ENCODE data around the gene KDM5A. TPM values are rescaled to one million over a fixed set of nuclear protein-coding genes. Genes with fewer than 3 reads are reported as not detected.
A peak's percentile ranks its signal among the peaks of the same experiment; 100 is the strongest.

KDM5A gene
- polyA plus RNA-seq, 2 of the 4 experiments (the other 2 are of a cell fraction): 18.8 to 42.6 TPM

- no peak for TF ChIP-seq ZSCAN20 (CRISPR knock-in tag; IDR thresholded peaks at IDR 0.05)
Measured at GRCh38 chr12:401235-402028, 12.3 kb upstream of the KDM5A start, which contains the start of gene CCDC77 (continued).

GRCh38 chr12:400828-401227 is 11.7 kb upstream of the KDM5A start:
- Histone ChIP-seq H3K4me3 (peak overlapping the region; percentile 72), H3K9me3 (no peaks in the 10 kb centered on the region), H3K4me2 (peak overlapping the region; percentile 62), H3K27ac (peak overlapping the region; percentile 10 to 65; a peak in 3 of 6 replicates), H3K4me1 (peaks cover 11% of the 10 kb centered on the region)
- DNase-seq (ENCODE audit: low read depth in 1 of 2, low spot score in 1 of 2) (no peak), FAIRE-seq (no peak), ATAC-seq (peak in 1 of 2 experiments; percentile 5; a peak in 3 of 6 replicates)
- WGBS (ENCODE audit: missing lambda C conversion rate): 52% methylated on average over 8 of the region's 8 CpGs
- TF ChIP-seq CHD2 (IDR thresholded peaks at IDR 0.05; ENCODE audit: low read length, partially characterized antibody): no peak
- no peak for TF ChIP-seq HDAC2 (IDR thresholded peaks at IDR 0.05)
- TF ChIP-seq RCOR1 (IDR thresholded peaks at IDR 0.05; ENCODE audit: low read depth, low read length): no peak
- no peak for TF ChIP-seq FOXS1 (CRISPR knock-in tag; IDR thresholded peaks at IDR 0.05)
- POLR2A ChIA-PET: interaction anchor here (0.6 to 2.3 kb wide), 2 partner anchors 9 to 11 kb away, joined by 4 to 19 read pairs; partner anchors contain the start of gene KDM5A
- CTCF ChIA-PET: interaction anchor here (0.6 to 2.5 kb wide), 8 partner anchors 8 to 146 kb away, joined by 3 to 16 read pairs (median 8); partner anchors contain the start of gene KDM5A

GRCh38 chr12:388541-389141 is 479 bp downstream of the KDM5A start:
- Histone ChIP-seq H3K27ac (peak overlapping the region; percentile 90 to 97), H3K4me1 (peaks cover 25% of the 10 kb centered on the region; the same call in 2 of the 3 replicates), H3K4me2 (peak overlapping the region; percentile 91), H3K9me3 (no peaks in the 10 kb centered on the region), H3K4me3 (peak overlapping the region; percentile 79)
- POLR2A ChIA-PET: interaction anchor here (0.8 to 1.8 kb wide), 3 partner anchors 11 to 18 kb away, joined by 5 to 23 read pairs (median 19); partner anchors contain the start of gene CCDC77
- ATAC-seq (peak; percentile 52 to 63), DNase-seq (ENCODE audit: low read depth in 1 of 2, low spot score in 1 of 2) (peak; percentile 33 to 37), FAIRE-seq (peak; percentile 65)
- CTCF ChIA-PET: interaction anchor here (0.7 to 2.8 kb wide), 5 partner anchors 13 to 512 kb away, joined by 3 to 9 read pairs (median 3); partner anchors contain the start of gene CCDC77
- WGBS (ENCODE audit: missing lambda C conversion rate): 3% methylated on average over 16 of the region's 35 CpGs
- TF ChIP-seq KDM5A (IDR thresholded peaks at IDR 0.05) (peak; percentile 80), JUN (IDR thresholded peaks at IDR 0.05) (0 out of 5 replicates have a peak, but pooled peaks of 1 of the 2 experiments have one; percentile 2), REST (IDR thresholded peaks at IDR 0.05) (no peak), POLR2A (IDR thresholded peaks at IDR 0.05; ENCODE audit: low read length) (no peak), HDAC2 (IDR thresholded peaks at IDR 0.05) (0 out of 2 replicates have a peak, but pooled peaks have one; percentile 15), CBX2 (IDR thresholded peaks at IDR 0.05; ENCODE audit: borderline replicate concordance, low read depth) (no peak), HOXA7 (CRISPR knock-in tag; IDR thresholded peaks at IDR 0.05) (no peak), HEYL (CRISPR knock-in tag; IDR thresholded peaks at IDR 0.05) (no peak), PHF8 (IDR thresholded peaks at IDR 0.05; ENCODE audit: borderline replicate concordance, low read depth) (no peak; the same call in 1 of the 2 replicates), TFCP2L1 (CRISPR knock-in tag; IDR thresholded peaks at IDR 0.05) (peak; percentile 41; the same call in 1 of the 2 replicates), USF2 (IDR thresholded peaks at IDR 0.05) (no peak), EHMT2 (IDR thresholded peaks at IDR 0.05; ENCODE audit: low read depth) (no peak), ZNF302 (CRISPR knock-in tag; IDR thresholded peaks at IDR 0.05) (no peak)
